IPS-15b (cell line): ENCODE results near the gene ARID5B.

ENCODE experiments used
- H3K27me3 ChIP-seq: one replicate; pipeline ENCODE4 v1.6.1; 2013; ENCODE audit warnings: low read length; ENCODE audit not compliant: control insufficient read depth, insufficient read depth
- H3K36me3 ChIP-seq: one replicate; pipeline ENCODE4 v1.6.1; 2013; ENCODE audit warnings: low read length; ENCODE audit not compliant: control insufficient read depth, insufficient read depth
- H3K4me1 ChIP-seq: one replicate; pipeline ENCODE4 v1.6.1; 2013; ENCODE audit warnings: mild to moderate bottlenecking, low read length; ENCODE audit not compliant: control insufficient read depth, insufficient read depth
- H3K4me3 ChIP-seq: one replicate; pipeline ENCODE4 v1.5.1; 2013; ENCODE audit warnings: low read depth, low read length
- H3K9ac ChIP-seq: one replicate; pipeline ENCODE4 v1.6.1; 2013; ENCODE audit warnings: low read depth, mild to moderate bottlenecking, low read length
- H3K9me3 ChIP-seq: one replicate; pipeline ENCODE4 v1.6.1; 2013; ENCODE audit warnings: mild to moderate bottlenecking, low read length; ENCODE audit not compliant: control insufficient read depth, insufficient read depth

ARID5B gene

DNA sequence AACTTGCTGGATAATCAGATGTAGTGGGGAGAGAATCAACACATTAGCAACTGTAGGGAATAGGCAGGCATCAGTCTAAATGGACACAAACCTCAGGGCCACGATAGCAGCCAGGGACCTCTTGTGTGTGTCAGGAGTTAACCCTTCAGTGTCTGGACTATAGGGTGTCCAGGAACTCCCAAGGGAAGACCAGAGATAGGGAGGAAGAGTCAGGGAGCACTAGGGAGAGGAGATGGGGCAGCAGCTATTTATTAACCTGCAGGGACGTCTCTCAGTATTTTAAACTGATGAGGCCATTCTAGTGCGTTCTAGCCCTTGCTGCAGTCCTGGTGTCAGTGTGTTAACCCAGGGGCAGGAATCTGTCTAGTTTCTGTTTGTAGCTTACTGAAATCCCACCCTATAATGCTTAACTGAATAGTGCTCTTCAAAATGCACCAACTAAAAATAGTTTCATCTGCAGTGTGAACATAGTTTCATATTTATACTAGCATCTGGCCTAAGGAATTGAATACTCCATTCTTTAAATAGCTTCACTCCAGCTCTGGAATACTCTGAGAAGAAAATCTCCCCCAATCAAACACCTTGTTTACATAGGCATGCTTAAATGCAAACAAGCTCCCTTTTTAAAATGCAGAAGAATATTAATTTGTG, 62.7 kb downstream of the ARID5B start:
- no peak overlapping the region for H3K9ac ChIP-seq
- no peak overlapping the region for H3K4me3 ChIP-seq
- no peaks in the 10 kb centered on the region for H3K27me3 ChIP-seq
- no peaks in the 10 kb centered on the region for H3K9me3 ChIP-seq
- H3K4me1 ChIP-seq = no peaks in the 10 kb centered on the region
- no peaks in the 10 kb centered on the region for H3K36me3 ChIP-seq

- Histone ChIP-seq H3K36me3 (no peaks in the 10 kb centered on the region), H3K4me1 (no peaks in the 10 kb centered on the region), H3K4me3 (no peak overlapping the region), H3K27me3 (no peaks in the 10 kb centered on the region), H3K9me3 (no peaks in the 10 kb centered on the region), H3K9ac (no peak overlapping the region)
Observed at GRCh38 chr10:61964949-61965702, 63.6 kb downstream of the ARID5B start.

DNA sequence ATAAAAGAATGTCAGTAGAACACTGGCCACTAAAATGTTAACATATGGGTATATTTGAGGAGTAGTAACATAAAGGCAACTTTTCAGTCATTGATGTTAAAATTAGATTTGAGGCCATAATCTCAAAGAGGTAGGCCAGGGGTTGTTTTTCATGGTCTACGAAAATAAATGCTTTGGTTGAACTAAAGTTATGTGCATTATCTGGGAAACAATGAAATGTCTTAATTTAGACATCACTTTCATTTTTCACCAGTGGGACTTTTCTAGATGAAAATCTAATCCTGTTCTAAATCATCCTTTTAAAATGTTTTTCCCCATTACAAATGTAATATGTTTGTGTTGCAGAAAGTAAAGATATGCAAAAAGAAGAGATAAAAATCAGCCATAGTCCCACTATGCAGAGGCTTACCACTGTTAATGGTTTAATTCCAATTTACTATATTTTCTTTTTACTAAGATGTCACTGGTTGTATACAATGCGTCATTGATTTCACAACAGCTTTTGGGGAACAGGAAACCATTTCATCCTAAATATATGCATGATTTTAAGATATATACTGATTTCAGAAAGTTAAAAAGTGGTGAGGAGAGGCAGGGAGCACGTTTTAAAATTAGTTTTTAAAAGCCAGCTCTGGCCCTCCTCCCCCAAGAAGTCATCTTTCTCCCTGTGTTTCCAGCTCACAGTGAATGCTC, 64.3 kb downstream of the ARID5B start:
- Histone ChIP-seq H3K4me1 (no peaks in the 10 kb centered on the region), H3K9ac (no peak overlapping the region), H3K36me3 (no peaks in the 10 kb centered on the region), H3K4me3 (no peak overlapping the region), H3K9me3 (no peaks in the 10 kb centered on the region), H3K27me3 (no peaks in the 10 kb centered on the region)

DNA sequence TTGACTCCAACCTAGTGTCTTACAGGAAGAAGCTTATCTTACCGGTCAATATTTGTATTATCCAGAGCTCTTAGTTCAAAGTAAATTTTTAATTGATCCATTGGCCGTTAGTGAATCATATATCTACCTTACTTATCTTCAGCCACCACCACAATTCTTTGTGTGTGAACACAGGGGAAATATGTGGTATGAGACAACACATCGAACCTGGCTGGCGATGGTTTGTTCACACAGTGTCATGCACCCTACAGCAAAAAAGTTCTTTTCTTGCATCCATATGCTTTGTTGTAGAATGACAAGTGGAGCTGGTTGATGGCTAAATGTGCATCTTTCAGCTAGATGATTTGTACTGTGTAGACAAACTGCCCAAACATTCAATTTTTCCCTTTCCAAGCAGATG, 65.8 kb downstream of the ARID5B start:
- no peaks in the 10 kb centered on the region for H3K4me1 ChIP-seq
- no peak overlapping the region for H3K4me3 ChIP-seq
- no peak overlapping the region for H3K9ac ChIP-seq
- H3K27me3 ChIP-seq = no peaks in the 10 kb centered on the region
- no peaks in the 10 kb centered on the region for H3K9me3 ChIP-seq
- H3K36me3 ChIP-seq = no peaks in the 10 kb centered on the region

- H3K27me3 ChIP-seq = no peaks in the 10 kb centered on the region
- H3K4me1 ChIP-seq = no peaks in the 10 kb centered on the region
- no peak overlapping the region for H3K9ac ChIP-seq
- H3K4me3 ChIP-seq = no peak overlapping the region
- no peaks in the 10 kb centered on the region for H3K9me3 ChIP-seq
- no peaks in the 10 kb centered on the region for H3K36me3 ChIP-seq
Observed at GRCh38 chr10:61970182-61971002, 68.9 kb downstream of the ARID5B start.

GRCh38 chr10:61971003-61971325, 69.5 kb downstream of the ARID5B start:
- Histone ChIP-seq H3K36me3 (no peaks in the 10 kb centered on the region), H3K4me1 (no peaks in the 10 kb centered on the region), H3K9ac (no peak overlapping the region), H3K27me3 (no peaks in the 10 kb centered on the region), H3K9me3 (no peaks in the 10 kb centered on the region), H3K4me3 (no peak overlapping the region)

DNA sequence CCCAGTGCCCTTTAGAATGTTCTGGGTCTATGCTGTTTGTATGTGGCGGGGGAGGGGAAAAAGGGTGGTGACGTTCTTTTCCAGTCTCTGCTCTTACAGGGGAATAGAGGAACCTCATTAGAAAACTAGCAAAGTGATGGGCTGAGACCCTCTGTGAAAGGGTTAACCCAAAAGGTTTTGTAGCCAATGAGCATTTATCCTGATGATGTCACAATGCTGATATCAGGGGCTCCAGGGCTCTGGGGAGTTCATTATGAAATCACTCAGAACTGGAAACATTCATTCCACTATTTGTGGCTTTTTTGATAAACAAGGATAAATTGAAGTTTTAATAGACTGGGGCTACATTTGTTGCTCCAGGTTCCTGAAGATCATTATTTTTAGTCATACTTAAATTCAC, 71.7 kb downstream of the ARID5B start:
- no peaks in the 10 kb centered on the region for H3K9me3 ChIP-seq
- H3K4me3 ChIP-seq = no peak overlapping the region
- no peaks in the 10 kb centered on the region for H3K27me3 ChIP-seq
- H3K9ac ChIP-seq = no peak overlapping the region
- no peaks in the 10 kb centered on the region for H3K36me3 ChIP-seq
- H3K4me1 ChIP-seq = no peaks in the 10 kb centered on the region

DNA sequence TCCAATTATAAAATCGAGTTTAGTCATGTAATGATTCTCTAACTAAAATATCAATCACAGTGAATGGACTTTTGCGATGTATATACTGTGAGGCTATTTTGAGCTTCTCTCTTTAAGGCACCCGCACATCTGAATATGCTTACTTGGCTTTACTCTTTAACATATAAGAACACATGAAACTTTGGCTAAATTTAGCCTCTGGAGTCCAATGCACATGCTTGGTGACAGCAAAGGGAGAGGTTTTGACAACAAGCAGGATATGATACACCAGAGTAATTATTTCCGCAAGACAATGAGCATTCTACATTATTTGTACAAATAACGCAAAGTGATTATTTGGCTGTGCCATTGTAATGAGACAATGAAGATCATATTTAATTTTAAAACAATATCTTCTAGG, 72.4 kb downstream of the ARID5B start:
- H3K9me3 ChIP-seq = no peaks in the 10 kb centered on the region
- H3K4me3 ChIP-seq = no peak overlapping the region
- no peaks in the 10 kb centered on the region for H3K36me3 ChIP-seq
- no peaks in the 10 kb centered on the region for H3K27me3 ChIP-seq
- no peak overlapping the region for H3K9ac ChIP-seq
- no peaks in the 10 kb centered on the region for H3K4me1 ChIP-seq

GRCh38 chr10:61974601-61975390, 73.3 kb downstream of the ARID5B start:
- H3K9ac ChIP-seq = no peak overlapping the region
- no peaks in the 10 kb centered on the region for H3K4me1 ChIP-seq
- H3K4me3 ChIP-seq = no peak overlapping the region
- no peaks in the 10 kb centered on the region for H3K9me3 ChIP-seq
- H3K36me3 ChIP-seq = no peaks in the 10 kb centered on the region
- no peaks in the 10 kb centered on the region for H3K27me3 ChIP-seq

- no peaks in the 10 kb centered on the region for H3K4me1 ChIP-seq
- H3K27me3 ChIP-seq = no peaks in the 10 kb centered on the region
Observed at GRCh38 chr10:61975391-61975932, 74.0 kb downstream of the ARID5B start.

More at GRCh38 chr10:61975391-61975932, 74.0 kb downstream of the ARID5B start:
- H3K4me3 ChIP-seq = no peak overlapping the region
- H3K36me3 ChIP-seq = no peaks in the 10 kb centered on the region
- H3K9ac ChIP-seq = no peak overlapping the region
- H3K9me3 ChIP-seq = no peaks in the 10 kb centered on the region
